Hepatocyte (in vitro differentiated cells): Measurements from ENCODE around the gene LAMA4.

Experiments used
- CTCF ChIP-seq: fragments of 200-600 bp; sonication (generic); IDR thresholded peaks from 2 replicates; pipeline ENCODE4 v1.5.1; 2016; ENCODE audit warnings: antibody characterized with exemption, mild to moderate bottlenecking; ENCODE audit not compliant: poor library complexity
- EZH2 ChIP-seq: fragments of 200-600 bp; sonication (generic); IDR thresholded peaks from 2 replicates; pipeline ENCODE4 v1.6.1; 2016; ENCODE audit warnings: antibody characterized with exemption, mild to moderate bottlenecking, borderline replicate concordance

- TF ChIP-seq EZH2 (no peak), CTCF (no peak)
Measured at GRCh38 chr6:112141707-112142106, 112.7 kb downstream of the LAMA4 start.
